Measurements from ENCODE around the gene IL34. TPM values are rescaled to one million over a fixed set of nuclear protein-coding genes. Genes with fewer than 3 reads are reported as not detected.
A peak's percentile ranks its signal among the peaks of the same experiment; 100 is the strongest.

Gene IL34
- total and polyA plus RNA-seq, 2 of the 13 experiments (the other 11 are each of a cell fraction or from before 2014, with no cell fraction given): 1.2 to 1.3 TPM

DNA sequence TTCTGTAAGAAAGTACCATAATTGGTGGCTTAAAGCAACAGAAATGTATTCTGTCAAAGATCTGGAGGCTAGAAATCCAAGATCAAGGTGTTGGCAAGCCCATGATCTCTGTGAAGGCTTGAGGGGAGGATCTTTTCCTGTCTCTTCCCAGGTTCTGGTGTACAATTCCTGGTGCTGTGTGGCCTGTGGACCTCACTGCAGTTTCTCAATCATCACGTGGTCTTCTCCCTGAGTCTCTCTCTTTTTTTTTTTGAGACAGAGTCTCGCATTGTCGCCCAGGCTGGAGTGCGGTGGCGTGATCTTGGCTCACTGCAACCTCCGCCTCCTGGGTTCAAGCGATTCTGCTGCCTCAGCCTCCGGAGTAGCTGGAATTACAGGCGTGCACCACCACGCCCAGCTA, 12.7 kb upstream of the IL34 start (continued):
- TF ChIP-seq, protein P1, sequence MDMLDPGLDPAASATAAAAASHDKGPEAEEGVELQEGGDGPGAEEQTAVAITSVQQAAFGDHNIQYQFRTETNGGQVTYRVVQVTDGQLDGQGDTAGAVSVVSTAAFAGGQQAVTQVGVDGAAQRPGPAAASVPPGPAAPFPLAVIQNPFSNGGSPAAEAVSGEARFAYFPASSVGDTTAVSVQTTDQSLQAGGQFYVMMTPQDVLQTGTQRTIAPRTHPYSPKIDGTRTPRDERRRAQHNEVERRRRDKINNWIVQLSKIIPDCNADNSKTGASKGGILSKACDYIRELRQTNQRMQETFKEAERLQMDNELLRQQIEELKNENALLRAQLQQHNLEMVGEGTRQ (IDR thresholded peaks at IDR 0.05; ENCODE audit: low read depth, low read length): peak; percentile 66
- TF ChIP-seq, protein P1 (CRISPR knock-in tag; IDR thresholded peaks at IDR 0.05; ENCODE audit: borderline replicate concordance): peak; percentile 70; the same call in 1 of the 2 replicates

DNA sequence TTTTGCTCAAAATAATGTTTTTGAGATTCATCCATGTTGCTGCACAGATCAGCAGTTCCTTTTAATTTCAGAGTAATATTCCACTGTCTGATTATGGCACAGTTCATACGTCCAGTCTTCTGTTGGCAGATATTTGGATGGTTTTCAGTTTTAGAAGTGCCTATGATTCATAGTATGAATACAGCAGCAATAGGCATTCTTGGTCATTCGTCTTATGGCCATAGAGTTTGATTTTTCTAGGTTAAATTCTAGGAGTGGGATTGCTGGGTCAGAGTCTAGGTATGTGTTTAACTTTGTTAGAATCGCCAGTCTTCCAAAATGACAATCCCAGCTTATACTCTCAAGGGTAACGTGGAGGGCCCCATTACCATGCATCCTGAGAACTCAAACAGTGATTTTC, 11.5 kb upstream of the IL34 start:
- H3K4me3 ChIP-seq (replicated peaks in 1 of 3; ENCODE audit: insufficient read depth in 1 of 3, low read depth in 2 of 3, low read length in 3 of 3): no peak overlapping the region
- 0 out of 2 replicates have a peak, but pooled peaks cover 6% of the 10 kb centered on the region for H3K9me3 ChIP-seq (ENCODE audit: low read length)
- POLR2A ChIA-PET: no interaction called here
- H3K4me1 ChIP-seq (ENCODE audit: insufficient read depth, low read length): peaks cover 25% of the 10 kb centered on the region
- CTCF ChIA-PET (ENCODE audit: low intra/inter-chr PET ratio, low total read pairs): no interaction called here
- no peak overlapping the region for H3K4me2 ChIP-seq (ENCODE audit: low read depth, low read length)
- DNase-seq (ENCODE audit: low spot score) (no peak), FAIRE-seq (no peak), ATAC-seq (no peak)
- no peaks in the 10 kb centered on the region for H3K79me2 ChIP-seq (ENCODE audit: insufficient read depth, low read length)
- no peaks in the 10 kb centered on the region for H4K20me1 ChIP-seq (ENCODE audit: insufficient read depth, low read length)
- no TSS peak for BruUV-seq (replicated peaks)
- H3K9ac ChIP-seq (ENCODE audit: insufficient read depth, low read depth, low read length): no peak overlapping the region
- H2AFZ ChIP-seq (ENCODE audit: low read length): no peak overlapping the region
- in situ Hi-C loops (cut with HindIII; ENCODE audit: extremely low pct_ligation_motif_present, low pct_unique_long_range_greater_than_20kb): no loop called here
- intact Hi-C loops (cut with micrococcal nuclease; ENCODE audit: unreplicated experiment): no loop called here
- no peak overlapping the region for H3K27ac ChIP-seq (ENCODE audit: extremely low read length, insufficient read depth, low read length)
- H3K27me3 ChIP-seq (ENCODE audit: control insufficient read depth in 1 of 2, insufficient read depth in 2 of 2, low read length in 2 of 2): no peaks in the 10 kb centered on the region
- 35% methylated on average over 4 of the region's 4 CpGs for WGBS (ENCODE audit: low lambda C conversion rate)
- no peaks in the 10 kb centered on the region for H3K36me3 ChIP-seq (replicated peaks in 1 of 2; ENCODE audit: control insufficient read depth in 1 of 2, insufficient read depth in 2 of 2, low read length in 2 of 2)
- no peak for TF ChIP-seq ZMYM4 (CRISPR knock-in tag; IDR thresholded peaks at IDR 0.05)
- TF ChIP-seq, protein P2, sequence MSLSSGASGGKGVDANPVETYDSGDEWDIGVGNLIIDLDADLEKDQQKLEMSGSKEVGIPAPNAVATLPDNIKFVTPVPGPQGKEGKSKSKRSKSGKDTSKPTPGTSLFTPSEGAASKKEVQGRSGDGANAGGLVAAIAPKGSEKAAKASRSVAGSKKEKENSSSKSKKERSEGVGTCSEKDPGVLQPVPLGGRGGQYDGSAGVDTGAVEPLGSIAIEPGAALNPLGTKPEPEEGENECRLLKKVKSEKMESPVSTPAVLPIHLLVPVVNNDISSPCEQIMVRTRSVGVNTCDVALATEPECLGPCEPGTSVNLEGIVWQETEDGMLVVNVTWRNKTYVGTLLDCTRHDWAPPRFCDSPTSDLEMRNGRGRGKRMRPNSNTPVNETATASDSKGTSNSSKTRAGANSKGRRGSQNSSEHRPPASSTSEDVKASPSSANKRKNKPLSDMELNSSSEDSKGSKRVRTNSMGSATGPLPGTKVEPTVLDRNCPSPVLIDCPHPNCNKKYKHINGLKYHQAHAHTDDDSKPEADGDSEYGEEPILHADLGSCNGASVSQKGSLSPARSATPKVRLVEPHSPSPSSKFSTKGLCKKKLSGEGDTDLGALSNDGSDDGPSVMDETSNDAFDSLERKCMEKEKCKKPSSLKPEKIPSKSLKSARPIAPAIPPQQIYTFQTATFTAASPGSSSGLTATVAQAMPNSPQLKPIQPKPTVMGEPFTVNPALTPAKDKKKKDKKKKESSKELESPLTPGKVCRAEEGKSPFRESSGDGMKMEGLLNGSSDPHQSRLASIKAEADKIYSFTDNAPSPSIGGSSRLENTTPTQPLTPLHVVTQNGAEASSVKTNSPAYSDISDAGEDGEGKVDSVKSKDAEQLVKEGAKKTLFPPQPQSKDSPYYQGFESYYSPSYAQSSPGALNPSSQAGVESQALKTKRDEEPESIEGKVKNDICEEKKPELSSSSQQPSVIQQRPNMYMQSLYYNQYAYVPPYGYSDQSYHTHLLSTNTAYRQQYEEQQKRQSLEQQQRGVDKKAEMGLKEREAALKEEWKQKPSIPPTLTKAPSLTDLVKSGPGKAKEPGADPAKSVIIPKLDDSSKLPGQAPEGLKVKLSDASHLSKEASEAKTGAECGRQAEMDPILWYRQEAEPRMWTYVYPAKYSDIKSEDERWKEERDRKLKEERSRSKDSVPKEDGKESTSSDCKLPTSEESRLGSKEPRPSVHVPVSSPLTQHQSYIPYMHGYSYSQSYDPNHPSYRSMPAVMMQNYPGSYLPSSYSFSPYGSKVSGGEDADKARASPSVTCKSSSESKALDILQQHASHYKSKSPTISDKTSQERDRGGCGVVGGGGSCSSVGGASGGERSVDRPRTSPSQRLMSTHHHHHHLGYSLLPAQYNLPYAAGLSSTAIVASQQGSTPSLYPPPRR (CRISPR knock-in tag; IDR thresholded peaks at IDR 0.05; ENCODE audit: borderline replicate concordance): no peak
- TF ChIP-seq MAFG (CRISPR knock-in tag; IDR thresholded peaks at IDR 0.05): no peak
- TF ChIP-seq, protein P3, sequence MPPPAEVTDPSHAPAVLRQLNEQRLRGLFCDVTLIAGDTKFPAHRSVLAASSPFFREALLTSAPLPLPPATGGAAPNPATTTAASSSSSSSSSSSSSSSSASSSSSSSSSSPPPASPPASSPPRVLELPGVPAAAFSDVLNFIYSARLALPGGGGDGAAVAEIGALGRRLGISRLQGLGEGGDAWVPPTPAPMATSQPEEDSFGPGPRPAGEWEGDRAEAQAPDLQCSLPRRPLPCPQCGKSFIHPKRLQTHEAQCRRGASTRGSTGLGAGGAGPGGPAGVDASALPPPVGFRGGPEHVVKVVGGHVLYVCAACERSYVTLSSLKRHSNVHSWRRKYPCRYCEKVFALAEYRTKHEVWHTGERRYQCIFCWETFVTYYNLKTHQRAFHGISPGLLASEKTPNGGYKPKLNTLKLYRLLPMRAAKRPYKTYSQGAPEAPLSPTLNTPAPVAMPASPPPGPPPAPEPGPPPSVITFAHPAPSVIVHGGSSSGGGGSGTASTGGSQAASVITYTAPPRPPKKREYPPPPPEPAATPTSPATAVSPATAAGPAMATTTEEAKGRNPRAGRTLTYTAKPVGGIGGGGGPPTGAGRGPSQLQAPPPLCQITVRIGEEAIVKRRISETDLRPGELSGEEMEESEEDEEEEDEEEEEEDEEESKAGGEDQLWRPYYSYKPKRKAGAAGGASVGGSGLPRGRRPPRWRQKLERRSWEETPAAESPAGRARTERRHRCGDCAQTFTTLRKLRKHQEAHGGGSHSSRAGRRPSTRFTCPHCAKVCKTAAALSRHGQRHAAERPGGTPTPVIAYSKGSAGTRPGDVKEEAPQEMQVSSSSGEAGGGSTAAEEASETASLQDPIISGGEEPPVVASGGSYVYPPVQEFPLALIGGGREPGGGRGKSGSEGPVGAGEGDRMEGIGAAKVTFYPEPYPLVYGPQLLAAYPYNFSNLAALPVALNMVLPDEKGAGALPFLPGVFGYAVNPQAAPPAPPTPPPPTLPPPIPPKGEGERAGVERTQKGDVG (CRISPR knock-in tag; IDR thresholded peaks at IDR 0.05; ENCODE audit: borderline replicate concordance): no peak
- no peak for TF ChIP-seq KDM4B (CRISPR knock-in tag; IDR thresholded peaks at IDR 0.05)
- TF ChIP-seq ETV5 (CRISPR knock-in tag; IDR thresholded peaks at IDR 0.05; ENCODE audit: borderline replicate concordance): no peak
- no peak for TF ChIP-seq NFRKB (IDR thresholded peaks at IDR 0.05)
- TF ChIP-seq, protein P4, sequence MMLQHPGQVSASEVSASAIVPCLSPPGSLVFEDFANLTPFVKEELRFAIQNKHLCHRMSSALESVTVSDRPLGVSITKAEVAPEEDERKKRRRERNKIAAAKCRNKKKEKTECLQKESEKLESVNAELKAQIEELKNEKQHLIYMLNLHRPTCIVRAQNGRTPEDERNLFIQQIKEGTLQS (CRISPR knock-in tag; IDR thresholded peaks at IDR 0.05): no peak
